ENCODE measurements around the gene NCCRP1.

NCCRP1 gene

GRCh38 chr19:39238209-39238608 lies 41.4 kb downstream of the NCCRP1 start:
- no peak for ATAC-seq
- no peak for TF ChIP-seq PPARA (CRISPR knock-in tag; IDR thresholded peaks at IDR 0.05; ENCODE audit: borderline replicate concordance)
- no peak for TF ChIP-seq SNAI2 (CRISPR knock-in tag; IDR thresholded peaks at IDR 0.05)
- TF ChIP-seq ZNF8 (CRISPR knock-in tag; IDR thresholded peaks at IDR 0.05): no peak
- no peak for TF ChIP-seq RARB (CRISPR knock-in tag; IDR thresholded peaks at IDR 0.05)
- no peak for TF ChIP-seq ZNF70 (CRISPR knock-in tag; IDR thresholded peaks at IDR 0.05)
- TF ChIP-seq ZC3H10 (CRISPR knock-in tag; IDR thresholded peaks at IDR 0.05): no peak
- TF ChIP-seq, protein P1, sequence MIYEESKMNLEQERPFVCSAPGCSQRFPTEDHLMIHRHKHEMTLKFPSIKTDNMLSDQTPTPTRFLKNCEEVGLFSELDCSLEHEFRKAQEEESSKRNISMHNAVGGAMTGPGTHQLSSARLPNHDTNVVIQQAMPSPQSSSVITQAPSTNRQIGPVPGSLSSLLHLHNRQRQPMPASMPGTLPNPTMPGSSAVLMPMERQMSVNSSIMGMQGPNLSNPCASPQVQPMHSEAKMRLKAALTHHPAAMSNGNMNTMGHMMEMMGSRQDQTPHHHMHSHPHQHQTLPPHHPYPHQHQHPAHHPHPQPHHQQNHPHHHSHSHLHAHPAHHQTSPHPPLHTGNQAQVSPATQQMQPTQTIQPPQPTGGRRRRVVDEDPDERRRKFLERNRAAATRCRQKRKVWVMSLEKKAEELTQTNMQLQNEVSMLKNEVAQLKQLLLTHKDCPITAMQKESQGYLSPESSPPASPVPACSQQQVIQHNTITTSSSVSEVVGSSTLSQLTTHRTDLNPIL (CRISPR knock-in tag; IDR thresholded peaks at IDR 0.05; ENCODE audit: low read depth): no peak
- no peak for TF ChIP-seq ZNF565 (CRISPR knock-in tag; conservative IDR thresholded peaks at IDR 0.05; ENCODE audit: low read depth)
- TF ChIP-seq ARNTL (CRISPR knock-in tag; IDR thresholded peaks at IDR 0.05; ENCODE audit: borderline replicate concordance, low read depth): no peak
- no peak for TF ChIP-seq CSDC2 (CRISPR knock-in tag; IDR thresholded peaks at IDR 0.05)
- no peak for TF ChIP-seq TOX (CRISPR knock-in tag; IDR thresholded peaks at IDR 0.05; ENCODE audit: borderline replicate concordance)
- TF ChIP-seq, protein P2, sequence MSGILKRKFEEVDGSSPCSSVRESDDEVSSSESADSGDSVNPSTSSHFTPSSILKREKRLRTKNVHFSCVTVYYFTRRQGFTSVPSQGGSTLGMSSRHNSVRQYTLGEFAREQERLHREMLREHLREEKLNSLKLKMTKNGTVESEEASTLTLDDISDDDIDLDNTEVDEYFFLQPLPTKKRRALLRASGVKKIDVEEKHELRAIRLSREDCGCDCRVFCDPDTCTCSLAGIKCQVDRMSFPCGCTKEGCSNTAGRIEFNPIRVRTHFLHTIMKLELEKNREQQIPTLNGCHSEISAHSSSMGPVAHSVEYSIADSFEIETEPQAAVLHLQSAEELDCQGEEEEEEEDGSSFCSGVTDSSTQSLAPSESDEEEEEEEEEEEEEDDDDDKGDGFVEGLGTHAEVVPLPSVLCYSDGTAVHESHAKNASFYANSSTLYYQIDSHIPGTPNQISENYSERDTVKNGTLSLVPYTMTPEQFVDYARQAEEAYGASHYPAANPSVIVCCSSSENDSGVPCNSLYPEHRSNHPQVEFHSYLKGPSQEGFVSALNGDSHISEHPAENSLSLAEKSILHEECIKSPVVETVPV (CRISPR knock-in tag; IDR thresholded peaks at IDR 0.05): no peak
- TF ChIP-seq TCF4 (CRISPR knock-in tag; IDR thresholded peaks at IDR 0.05; ENCODE audit: borderline replicate concordance): no peak

DNA sequence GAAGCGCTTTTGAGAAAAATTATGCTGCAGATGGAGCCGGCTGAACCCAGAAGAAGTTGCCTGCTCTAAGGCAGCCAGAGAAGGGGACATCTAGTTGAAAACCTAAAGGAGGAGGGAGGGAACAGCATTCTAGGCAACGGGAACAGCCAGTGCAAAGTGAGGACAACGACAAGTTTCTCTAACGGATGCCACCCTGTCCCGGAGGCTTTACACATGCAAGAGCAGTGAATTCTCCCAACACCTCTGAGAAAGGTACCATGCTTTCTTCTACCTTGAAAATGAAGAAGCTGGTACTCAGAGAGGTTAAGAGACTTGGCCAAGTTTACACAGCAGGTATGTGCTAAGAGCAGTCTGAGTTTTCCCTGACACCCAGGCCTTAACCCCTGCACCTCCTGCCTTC lies 42.2 kb downstream of the NCCRP1 start:
- no peak for ATAC-seq

More for the DNA sequence above, 42.2 kb downstream of the NCCRP1 start:
- TF ChIP-seq, protein P3, sequence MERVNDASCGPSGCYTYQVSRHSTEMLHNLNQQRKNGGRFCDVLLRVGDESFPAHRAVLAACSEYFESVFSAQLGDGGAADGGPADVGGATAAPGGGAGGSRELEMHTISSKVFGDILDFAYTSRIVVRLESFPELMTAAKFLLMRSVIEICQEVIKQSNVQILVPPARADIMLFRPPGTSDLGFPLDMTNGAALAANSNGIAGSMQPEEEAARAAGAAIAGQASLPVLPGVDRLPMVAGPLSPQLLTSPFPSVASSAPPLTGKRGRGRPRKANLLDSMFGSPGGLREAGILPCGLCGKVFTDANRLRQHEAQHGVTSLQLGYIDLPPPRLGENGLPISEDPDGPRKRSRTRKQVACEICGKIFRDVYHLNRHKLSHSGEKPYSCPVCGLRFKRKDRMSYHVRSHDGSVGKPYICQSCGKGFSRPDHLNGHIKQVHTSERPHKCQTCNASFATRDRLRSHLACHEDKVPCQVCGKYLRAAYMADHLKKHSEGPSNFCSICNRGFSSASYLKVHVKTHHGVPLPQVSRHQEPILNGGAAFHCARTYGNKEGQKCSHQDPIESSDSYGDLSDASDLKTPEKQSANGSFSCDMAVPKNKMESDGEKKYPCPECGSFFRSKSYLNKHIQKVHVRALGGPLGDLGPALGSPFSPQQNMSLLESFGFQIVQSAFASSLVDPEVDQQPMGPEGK (CRISPR knock-in tag; IDR thresholded peaks at IDR 0.05; ENCODE audit: borderline replicate concordance): no peak
- TF ChIP-seq TOX (CRISPR knock-in tag; IDR thresholded peaks at IDR 0.05; ENCODE audit: borderline replicate concordance) (no peak), ZFP30 (CRISPR knock-in tag; IDR thresholded peaks at IDR 0.05) (no peak), ZNF565 (CRISPR knock-in tag; conservative IDR thresholded peaks at IDR 0.05; ENCODE audit: low read depth) (no peak), RARB (CRISPR knock-in tag; IDR thresholded peaks at IDR 0.05) (no peak), POU6F1 (CRISPR knock-in tag; IDR thresholded peaks at IDR 0.05; ENCODE audit: borderline replicate concordance, low read depth) (no peak), ZFP3 (CRISPR knock-in tag; IDR thresholded peaks at IDR 0.05) (no peak), GLIS3 (CRISPR knock-in tag; IDR thresholded peaks at IDR 0.05) (no peak), ISL1 (CRISPR knock-in tag; IDR thresholded peaks at IDR 0.05) (no peak), CSDC2 (CRISPR knock-in tag; IDR thresholded peaks at IDR 0.05) (no peak), OSR1 (CRISPR knock-in tag; IDR thresholded peaks at IDR 0.05) (no peak), PPARA (CRISPR knock-in tag; IDR thresholded peaks at IDR 0.05; ENCODE audit: borderline replicate concordance) (no peak), ARNTL (CRISPR knock-in tag; IDR thresholded peaks at IDR 0.05; ENCODE audit: borderline replicate concordance, low read depth) (no peak), BACH2 (CRISPR knock-in tag; IDR thresholded peaks at IDR 0.05; ENCODE audit: borderline replicate concordance) (no peak), ESRRG (CRISPR knock-in tag; IDR thresholded peaks at IDR 0.05) (no peak)
- TF ChIP-seq, protein P4, sequence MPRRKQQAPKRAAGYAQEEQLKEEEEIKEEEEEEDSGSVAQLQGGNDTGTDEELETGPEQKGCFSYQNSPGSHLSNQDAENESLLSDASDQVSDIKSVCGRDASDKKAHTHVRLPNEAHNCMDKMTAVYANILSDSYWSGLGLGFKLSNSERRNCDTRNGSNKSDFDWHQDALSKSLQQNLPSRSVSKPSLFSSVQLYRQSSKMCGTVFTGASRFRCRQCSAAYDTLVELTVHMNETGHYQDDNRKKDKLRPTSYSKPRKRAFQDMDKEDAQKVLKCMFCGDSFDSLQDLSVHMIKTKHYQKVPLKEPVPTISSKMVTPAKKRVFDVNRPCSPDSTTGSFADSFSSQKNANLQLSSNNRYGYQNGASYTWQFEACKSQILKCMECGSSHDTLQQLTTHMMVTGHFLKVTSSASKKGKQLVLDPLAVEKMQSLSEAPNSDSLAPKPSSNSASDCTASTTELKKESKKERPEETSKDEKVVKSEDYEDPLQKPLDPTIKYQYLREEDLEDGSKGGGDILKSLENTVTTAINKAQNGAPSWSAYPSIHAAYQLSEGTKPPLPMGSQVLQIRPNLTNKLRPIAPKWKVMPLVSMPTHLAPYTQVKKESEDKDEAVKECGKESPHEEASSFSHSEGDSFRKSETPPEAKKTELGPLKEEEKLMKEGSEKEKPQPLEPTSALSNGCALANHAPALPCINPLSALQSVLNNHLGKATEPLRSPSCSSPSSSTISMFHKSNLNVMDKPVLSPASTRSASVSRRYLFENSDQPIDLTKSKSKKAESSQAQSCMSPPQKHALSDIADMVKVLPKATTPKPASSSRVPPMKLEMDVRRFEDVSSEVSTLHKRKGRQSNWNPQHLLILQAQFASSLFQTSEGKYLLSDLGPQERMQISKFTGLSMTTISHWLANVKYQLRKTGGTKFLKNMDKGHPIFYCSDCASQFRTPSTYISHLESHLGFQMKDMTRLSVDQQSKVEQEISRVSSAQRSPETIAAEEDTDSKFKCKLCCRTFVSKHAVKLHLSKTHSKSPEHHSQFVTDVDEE (CRISPR knock-in tag; IDR thresholded peaks at IDR 0.05): no peak
- TF ChIP-seq, protein P2 (CRISPR knock-in tag; IDR thresholded peaks at IDR 0.05): no peak
- TF ChIP-seq, protein P1 (CRISPR knock-in tag; IDR thresholded peaks at IDR 0.05; ENCODE audit: low read depth): no peak

All from SK-N-SH treated with all-trans-retinoic acid at 6 μM for 48 hours (cell line).